Measurements from ENCODE around the gene THSD4.

Gene THSD4

DNA sequence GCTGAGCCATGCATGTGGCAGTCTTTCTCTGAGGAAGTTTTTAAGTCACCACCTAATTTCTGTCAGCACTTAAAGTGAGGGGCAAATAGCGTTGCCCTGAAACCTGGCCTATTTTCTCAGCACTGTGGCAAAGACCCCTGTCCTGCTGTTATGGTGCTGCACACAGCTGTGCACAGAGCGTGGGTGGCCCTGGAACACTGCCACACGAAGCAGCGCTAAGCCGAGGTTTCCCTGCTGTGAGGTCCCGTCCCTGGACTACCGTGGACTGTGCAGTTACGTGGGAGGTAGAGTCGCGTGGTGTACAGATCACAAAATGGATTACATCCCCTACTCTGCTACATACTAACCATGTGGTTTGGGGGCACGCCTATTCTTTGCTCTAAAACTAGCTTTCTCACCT lies 593.5 kb downstream of the THSD4 start:
- H3K4me2 ChIP-seq (ENCODE audit: low read length) = no peak overlapping the region
- no peak overlapping the region for H3K4me3 ChIP-seq (ENCODE audit: low read length)
- TF ChIP-seq, protein P1, sequence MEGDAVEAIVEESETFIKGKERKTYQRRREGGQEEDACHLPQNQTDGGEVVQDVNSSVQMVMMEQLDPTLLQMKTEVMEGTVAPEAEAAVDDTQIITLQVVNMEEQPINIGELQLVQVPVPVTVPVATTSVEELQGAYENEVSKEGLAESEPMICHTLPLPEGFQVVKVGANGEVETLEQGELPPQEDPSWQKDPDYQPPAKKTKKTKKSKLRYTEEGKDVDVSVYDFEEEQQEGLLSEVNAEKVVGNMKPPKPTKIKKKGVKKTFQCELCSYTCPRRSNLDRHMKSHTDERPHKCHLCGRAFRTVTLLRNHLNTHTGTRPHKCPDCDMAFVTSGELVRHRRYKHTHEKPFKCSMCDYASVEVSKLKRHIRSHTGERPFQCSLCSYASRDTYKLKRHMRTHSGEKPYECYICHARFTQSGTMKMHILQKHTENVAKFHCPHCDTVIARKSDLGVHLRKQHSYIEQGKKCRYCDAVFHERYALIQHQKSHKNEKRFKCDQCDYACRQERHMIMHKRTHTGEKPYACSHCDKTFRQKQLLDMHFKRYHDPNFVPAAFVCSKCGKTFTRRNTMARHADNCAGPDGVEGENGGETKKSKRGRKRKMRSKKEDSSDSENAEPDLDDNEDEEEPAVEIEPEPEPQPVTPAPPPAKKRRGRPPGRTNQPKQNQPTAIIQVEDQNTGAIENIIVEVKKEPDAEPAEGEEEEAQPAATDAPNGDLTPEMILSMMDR (IDR thresholded peaks at IDR 0.05; ENCODE audit: low read depth, low read length, poor library complexity, severe bottlenecking) = no peak
- TF ChIP-seq EZH2phosphoT487 (IDR thresholded peaks at IDR 0.05; ENCODE audit: borderline replicate concordance, low read length) = no peak
- no peaks in the 10 kb centered on the region for H3F3A ChIP-seq (ENCODE audit: control insufficient read depth, insufficient read depth)
- no peaks in the 10 kb centered on the region for H3K9me3 ChIP-seq (ENCODE audit: control insufficient read depth, insufficient read depth, low read length)
- H3K27me3 ChIP-seq (ENCODE audit: control insufficient read depth, low read length) = peaks cover 3% of the 10 kb centered on the region
- H3K36me3 ChIP-seq (ENCODE audit: control insufficient read depth, low read length) = no peaks in the 10 kb centered on the region
- H3K4me1 ChIP-seq (ENCODE audit: control insufficient read depth, low read length) = no peaks in the 10 kb centered on the region
- no peaks in the 10 kb centered on the region for H4K20me1 ChIP-seq (ENCODE audit: control insufficient read depth, insufficient read depth, low read depth, low read length)
- no peaks in the 10 kb centered on the region for H3K79me2 ChIP-seq (ENCODE audit: control insufficient read depth, low read length)
- H3K27ac ChIP-seq (ENCODE audit: low read depth, low read length) = no peak overlapping the region
- H3K9me2 ChIP-seq (replicated peaks; ENCODE audit: control insufficient read depth, low read length) = no peaks in the 10 kb centered on the region

DNA sequence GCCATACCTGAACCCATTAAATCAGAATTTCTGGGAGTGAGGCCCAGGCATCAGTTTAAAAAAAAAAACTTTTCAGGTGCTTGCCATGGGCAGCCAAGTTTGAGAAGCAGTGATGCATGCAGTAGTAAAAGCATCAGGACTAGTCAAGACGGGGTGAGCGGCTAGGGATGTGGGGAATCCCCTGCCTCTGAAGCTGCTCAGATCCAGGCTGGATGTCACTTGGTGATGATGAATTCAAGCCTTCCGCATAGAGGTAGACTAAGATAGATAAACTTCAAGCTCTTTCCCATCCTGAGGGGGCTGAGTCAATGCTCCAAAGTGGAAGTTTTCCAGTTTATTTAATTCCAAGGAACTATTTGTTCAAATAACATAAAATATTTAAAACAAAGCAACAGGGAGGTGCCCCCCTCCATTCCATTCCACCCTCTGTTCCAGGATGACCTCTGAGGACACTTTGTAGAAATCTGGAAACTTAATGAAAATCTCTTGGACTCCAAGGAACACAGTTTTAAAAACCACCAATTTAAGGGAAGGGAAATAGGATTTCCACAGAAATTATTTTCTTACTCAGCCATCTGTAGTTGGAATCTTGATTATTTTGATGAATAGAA lies 594.6 kb downstream of the THSD4 start:
- Histone ChIP-seq H3K4me1 (ENCODE audit: control insufficient read depth, low read length) (no peaks in the 10 kb centered on the region), H3K79me2 (ENCODE audit: control insufficient read depth, low read length) (no peaks in the 10 kb centered on the region), H3K27ac (ENCODE audit: low read depth, low read length) (no peak overlapping the region), H3K27me3 (ENCODE audit: control insufficient read depth, low read length) (peaks cover 3% of the 10 kb centered on the region), H3K36me3 (ENCODE audit: control insufficient read depth, low read length) (no peaks in the 10 kb centered on the region), H3K4me3 (ENCODE audit: low read length) (no peak overlapping the region), H3K9me2 (replicated peaks; ENCODE audit: control insufficient read depth, low read length) (no peaks in the 10 kb centered on the region), H3F3A (ENCODE audit: control insufficient read depth, insufficient read depth) (no peaks in the 10 kb centered on the region), H3K9me3 (ENCODE audit: control insufficient read depth, insufficient read depth, low read length) (no peaks in the 10 kb centered on the region), H3K4me2 (ENCODE audit: low read length) (no peak overlapping the region), H4K20me1 (ENCODE audit: control insufficient read depth, insufficient read depth, low read depth, low read length) (no peaks in the 10 kb centered on the region)
- TF ChIP-seq, protein P1 (IDR thresholded peaks at IDR 0.05; ENCODE audit: low read depth, low read length, poor library complexity, severe bottlenecking) = no peak
- TF ChIP-seq EZH2phosphoT487 (IDR thresholded peaks at IDR 0.05; ENCODE audit: borderline replicate concordance, low read length) = no peak

- no peak for TF ChIP-seq EZH2phosphoT487 (IDR thresholded peaks at IDR 0.05; ENCODE audit: borderline replicate concordance, low read length)
- TF ChIP-seq, protein P1 (IDR thresholded peaks at IDR 0.05; ENCODE audit: low read depth, low read length, poor library complexity, severe bottlenecking) = no peak
- no peaks in the 10 kb centered on the region for H3K9me2 ChIP-seq (replicated peaks; ENCODE audit: control insufficient read depth, low read length)
Observed at GRCh38 chr15:71712182-71712581, 596.9 kb downstream of the THSD4 start.

More at GRCh38 chr15:71712182-71712581, 596.9 kb downstream of the THSD4 start:
- Histone ChIP-seq H3K4me2 (ENCODE audit: low read length) (no peak overlapping the region), H3K27me3 (ENCODE audit: control insufficient read depth, low read length) (peaks cover 3% of the 10 kb centered on the region), H3K36me3 (ENCODE audit: control insufficient read depth, low read length) (no peaks in the 10 kb centered on the region), H4K20me1 (ENCODE audit: control insufficient read depth, insufficient read depth, low read depth, low read length) (no peaks in the 10 kb centered on the region), H3K4me3 (ENCODE audit: low read length) (no peak overlapping the region), H3K9me3 (ENCODE audit: control insufficient read depth, insufficient read depth, low read length) (no peaks in the 10 kb centered on the region), H3K27ac (ENCODE audit: low read depth, low read length) (no peak overlapping the region), H3K79me2 (ENCODE audit: control insufficient read depth, low read length) (no peaks in the 10 kb centered on the region), H3K4me1 (ENCODE audit: control insufficient read depth, low read length) (no peaks in the 10 kb centered on the region), H3F3A (ENCODE audit: control insufficient read depth, insufficient read depth) (no peaks in the 10 kb centered on the region)
